D341Med (cell line): ENCODE results near the gene CELSR1.

Experiments used
- DNase-seq: peaks from one replicate; pipeline ENCODE4 v3.0.0; 2012; ENCODE audit warnings: low spot score

Gene CELSR1

GRCh38 chr22:46575911-46576555, 38.6 kb upstream of the CELSR1 start:
- DNase-seq: no peak

DNA sequence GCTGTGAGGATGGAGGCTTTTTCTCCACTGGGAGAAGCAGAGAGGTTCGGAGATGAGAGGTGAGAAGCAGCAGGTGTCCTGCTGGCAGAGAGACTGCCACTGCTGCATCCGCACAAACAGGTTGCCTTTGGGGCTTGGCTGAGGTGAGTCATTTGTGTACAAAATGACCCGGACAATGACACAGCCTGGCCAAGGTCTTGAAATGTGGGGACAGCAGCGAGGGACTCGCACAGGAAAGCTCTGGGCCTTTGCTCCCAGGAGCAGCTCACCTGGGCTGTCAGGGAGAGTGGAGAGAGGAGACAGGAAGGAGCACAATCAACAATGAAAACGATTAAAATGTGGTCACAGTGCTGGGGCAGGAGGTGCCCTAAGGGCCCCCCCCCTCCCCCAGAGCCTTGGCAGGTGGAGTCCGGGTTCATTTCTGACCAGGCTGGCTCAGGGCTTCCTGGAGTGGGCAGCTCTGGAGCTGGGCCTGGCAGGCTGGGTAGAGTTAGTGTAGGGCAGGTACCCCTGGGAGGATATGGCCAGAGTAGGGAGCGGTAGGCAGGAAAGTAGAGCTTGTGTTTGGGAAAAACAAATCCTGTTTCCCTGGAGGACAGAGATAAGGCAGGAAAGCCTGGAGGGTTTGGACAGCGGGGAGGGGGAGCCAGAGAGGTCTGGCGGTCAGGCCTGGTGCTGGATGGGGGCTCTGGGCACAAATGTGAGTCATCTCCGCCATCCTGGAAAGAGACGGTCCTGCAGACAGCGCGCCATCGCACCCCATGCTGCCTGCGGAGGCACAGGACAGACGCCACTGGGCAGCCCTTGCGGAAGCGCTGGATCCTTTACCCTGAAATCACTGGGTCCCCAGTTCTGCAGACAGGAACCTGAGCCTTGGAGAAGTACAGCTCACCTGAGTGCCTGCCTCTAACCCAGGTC, 37.8 kb upstream of the CELSR1 start:
- no peak for DNase-seq

DNA sequence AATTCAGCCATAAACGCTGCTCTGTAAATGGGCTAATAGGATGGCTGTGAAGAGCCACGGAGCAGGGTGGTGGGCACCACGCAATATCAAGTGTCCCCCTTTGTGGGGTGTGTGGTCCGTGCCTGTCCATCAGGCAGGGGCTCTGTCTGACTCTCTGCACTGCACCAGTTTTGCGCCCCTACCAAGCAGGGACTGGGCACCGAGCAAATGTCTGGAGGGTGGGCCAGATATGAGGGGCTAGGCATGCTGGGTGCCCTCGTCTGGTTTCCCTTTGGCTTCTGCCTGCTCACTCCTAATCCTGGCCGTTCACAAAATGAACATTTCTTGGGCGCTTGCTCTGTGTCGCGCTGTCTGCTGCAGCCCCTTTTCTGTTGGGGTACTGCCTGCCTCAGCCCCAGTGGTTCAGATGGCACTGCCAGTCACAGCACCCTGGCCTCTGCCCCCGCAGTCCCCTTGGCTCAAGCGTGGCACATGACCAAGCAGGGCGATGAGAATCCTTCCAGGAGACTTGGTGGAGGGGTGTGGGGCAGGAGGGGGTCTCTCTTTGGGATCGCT, 37.1 kb upstream of the CELSR1 start:
- no peak for DNase-seq

DNA sequence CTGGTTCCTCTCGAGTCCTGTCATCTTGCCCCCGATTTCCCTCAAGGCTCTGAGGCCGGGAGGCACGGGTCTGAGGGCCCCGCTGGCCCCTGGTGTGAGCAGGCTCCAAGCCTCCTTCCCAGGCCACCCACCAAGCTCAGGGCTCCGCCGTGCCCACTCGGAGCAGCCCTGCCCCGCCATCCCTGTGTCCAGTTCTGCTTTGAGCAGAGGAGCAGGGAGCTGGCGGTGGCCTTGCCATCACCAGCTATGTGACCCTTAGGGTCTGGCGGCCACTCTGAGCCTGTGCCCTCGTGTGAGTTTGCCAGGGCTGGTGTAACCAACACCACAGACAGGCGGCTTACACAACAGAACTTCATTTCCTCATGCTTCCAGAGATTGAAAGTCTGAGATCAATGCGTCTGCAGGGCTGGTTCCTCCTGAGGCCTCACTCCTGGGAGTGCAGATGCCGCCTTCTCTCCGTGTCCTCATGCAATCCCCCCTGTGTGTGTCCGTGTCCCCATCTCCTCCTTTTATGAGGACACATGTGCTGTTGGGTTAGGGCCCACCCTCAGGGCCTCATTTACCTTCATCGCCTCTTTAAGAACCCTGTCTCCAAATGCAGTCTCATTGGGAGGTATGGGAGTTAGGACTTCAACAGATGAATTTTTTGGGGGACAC, 36.5 kb upstream of the CELSR1 start:
- DNase-seq: no peak

GRCh38 chr22:46572911-46573780, 35.7 kb upstream of the CELSR1 start:
- DNase-seq: no peak

GRCh38 chr22:46571642-46572250, 34.3 kb upstream of the CELSR1 start:
- no peak for DNase-seq

DNA sequence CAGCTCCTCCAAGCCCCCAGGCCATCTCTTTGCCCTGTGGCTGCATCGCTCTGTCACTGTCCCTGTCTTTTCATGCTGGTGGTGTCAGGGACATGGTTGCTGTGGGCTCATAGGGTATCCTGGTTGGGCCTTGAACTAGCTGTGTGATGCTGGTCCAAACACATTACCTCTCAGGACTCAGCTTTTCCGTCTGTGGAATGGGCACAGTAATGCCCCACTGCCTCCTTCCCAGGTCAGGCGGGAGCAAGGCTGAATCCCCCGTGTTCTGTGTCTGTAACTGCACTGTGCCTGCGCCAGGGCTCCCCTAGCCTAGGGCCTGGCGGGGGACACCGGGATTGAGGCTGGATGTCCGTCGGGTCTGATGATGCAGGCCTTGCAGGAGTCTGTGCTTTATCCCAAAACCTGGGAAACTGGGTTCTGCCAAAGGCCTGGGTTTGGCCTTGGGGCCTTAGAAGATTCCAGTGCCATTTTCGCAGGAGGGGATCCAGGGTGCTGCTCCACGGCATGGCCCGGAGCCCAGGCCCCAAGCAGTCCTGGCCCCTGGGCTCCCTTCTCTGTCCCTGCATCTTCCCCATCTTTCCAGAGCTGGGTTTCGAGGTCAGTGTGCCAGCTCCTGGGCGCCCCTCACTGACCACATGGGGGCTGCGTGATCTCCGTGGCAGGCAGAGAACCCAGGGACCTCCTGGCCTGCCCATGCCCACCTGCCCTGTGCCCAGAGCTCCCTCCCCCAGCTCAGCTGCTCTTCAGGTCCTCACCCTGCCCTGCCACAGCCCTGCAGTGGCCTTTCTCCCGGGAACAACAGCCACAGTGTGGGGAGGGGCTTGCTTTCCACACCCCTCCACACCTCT, 32.7 kb upstream of the CELSR1 start:
- DNase-seq: no peak

DNA sequence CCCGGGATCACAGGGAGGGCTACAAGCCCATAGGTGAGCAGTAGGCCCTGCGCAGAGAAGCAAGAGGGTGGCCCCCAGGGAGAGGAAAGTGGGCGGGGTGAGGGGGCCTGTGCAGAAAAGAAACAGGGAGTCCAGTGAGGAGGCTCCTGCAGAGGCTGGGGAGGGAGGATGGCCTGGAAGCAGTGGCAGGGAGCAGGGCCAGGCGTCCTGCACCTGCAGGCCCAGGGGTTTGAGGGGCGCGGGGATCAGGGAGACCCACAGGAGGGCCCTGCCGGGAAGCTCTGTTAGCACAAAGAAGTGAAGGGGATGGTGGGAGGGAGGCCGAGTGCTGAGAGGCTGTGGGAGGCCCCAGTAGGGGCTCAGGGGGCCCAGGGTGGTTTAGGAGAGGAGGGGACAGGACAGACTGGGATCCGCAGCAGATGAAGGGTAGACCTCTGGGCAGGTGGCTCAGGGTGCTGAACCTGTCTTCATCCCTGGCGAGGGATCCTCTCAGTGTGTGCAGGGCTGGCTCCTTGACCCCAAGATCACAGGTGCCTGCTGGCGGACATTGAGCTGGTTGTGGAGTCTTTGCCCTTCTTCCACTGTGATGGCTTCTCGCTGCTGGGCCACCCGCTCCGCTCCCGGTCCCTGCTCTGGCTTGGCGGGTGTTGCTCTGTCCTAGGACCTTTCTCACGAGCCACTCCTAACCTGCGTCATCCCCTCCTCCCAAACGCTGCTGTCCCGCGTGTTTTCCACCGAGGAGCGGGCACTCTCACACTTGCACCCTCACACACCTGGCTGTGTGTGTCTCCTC, 31.8 kb upstream of the CELSR1 start:
- DNase-seq: no peak

DNA sequence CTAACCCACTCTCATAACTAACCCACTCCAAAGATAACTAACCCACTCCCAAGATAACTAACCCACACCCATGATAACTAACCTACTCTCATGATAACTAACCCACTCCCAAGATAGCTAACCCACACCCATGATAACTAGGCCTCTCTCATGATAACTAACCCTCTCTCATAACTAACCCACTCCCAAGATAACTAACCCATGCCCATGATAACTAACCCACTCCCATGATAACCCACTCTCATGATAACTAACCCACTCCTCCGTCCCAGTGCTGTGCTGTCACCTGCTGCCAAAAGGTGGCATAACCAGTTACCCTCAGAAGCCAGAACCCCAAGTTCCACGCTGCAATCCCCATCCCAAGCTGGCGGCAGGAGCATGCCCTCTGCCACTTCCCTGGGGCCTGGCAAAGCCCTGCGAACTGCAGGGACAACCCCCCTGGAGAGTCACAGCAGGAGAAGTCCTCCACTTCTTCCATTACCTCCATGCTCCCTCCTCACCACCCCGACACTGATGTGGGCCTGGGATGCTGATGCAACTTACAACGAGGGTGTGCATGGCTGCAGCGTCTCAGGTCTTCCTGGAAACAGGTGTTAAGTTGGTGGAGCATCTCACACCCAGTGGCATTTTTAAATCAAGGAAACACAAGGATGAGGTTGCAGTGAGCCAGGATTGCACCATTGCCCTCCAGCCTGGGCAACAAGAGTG, 30.8 kb upstream of the CELSR1 start:
- no peak for DNase-seq

DNA sequence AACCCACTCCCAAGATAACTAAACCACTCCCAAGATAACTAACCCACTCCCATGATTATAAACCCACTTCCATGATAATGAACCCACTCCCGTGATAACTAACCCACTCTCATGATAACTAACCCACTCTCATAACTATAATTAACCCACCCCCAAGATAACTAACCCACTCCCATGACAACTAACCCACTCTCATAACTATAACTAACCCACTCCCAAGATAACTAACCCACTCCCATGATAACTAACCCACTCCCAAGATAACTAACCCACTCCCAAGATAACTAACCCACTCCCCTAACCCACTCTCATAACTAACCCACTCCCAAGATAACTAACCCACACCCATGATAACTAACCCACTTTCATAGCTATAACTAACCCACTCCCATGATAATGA, 30.1 kb upstream of the CELSR1 start:
- no peak for DNase-seq

GRCh38 chr22:46564084-46564714, 26.8 kb upstream of the CELSR1 start:
- no peak for DNase-seq

GRCh38 chr22:46563381-46564083, 26.1 kb upstream of the CELSR1 start:
- DNase-seq: peak; percentile 92

- peak; percentile 84 for DNase-seq
Observed at GRCh38 chr22:46561435-46561905, 24.1 kb upstream of the CELSR1 start.

- DNase-seq: no peak
Observed at GRCh38 chr22:46560696-46561295, 23.4 kb upstream of the CELSR1 start.

- DNase-seq: no peak
Observed at GRCh38 chr22:46557736-46558480, 20.5 kb upstream of the CELSR1 start.

GRCh38 chr22:46556775-46557174, 19.4 kb upstream of the CELSR1 start:
- no peak for DNase-seq
